Activated T-cell treated with anti-CD3 and anti-CD28 coated beads, Interleukin-2, amount 50 U/mL, for 1 hour (primary cell): Measurements from ENCODE around the gene FBXL19.

Experiments used
- DNase-seq: peaks from one replicate; pipeline ENCODE4 v3.0.0-alpha.2; 2020

Gene FBXL19

GRCh38 chr16:30895627-30896260, 27.6 kb upstream of the FBXL19 start:
- DNase-seq = no peak

DNA sequence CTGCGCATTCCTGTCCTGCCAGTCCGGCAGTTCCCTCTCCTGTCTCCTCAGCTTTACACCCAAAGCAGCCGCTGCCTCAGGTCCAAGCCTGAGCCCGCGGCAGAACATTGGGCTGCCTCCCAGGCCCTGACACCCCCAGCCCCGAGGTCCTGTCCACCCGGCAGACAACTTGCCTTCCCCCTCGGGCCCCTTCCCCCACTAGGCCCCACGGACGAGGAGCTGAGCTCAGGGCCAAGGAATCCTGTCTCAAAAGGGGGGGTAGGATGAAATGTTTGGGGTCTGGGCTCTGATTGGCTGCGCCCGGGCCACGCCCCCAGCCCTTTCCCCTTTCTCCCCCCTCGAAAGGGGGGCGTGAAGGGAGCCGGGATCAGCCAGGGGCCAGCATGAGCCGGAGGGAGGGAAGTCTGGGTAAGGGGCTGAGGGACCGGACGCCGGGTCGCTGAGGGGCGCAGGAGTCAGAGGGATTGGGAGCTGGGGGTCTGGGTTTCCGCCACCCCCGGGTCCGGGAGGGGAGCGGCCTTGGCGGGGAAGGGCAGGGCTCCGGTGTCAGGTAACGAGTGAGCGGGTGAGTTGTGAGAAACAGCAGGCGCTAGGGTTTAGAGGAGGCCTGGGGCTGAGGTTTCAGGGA, 27.0 kb upstream of the FBXL19 start, which contains the start of gene CTF1:
TSS of gene CTF1 (plus strand) at position 354 of the 628 bp plus-strand sequence. CDS start at position 384, 30 bp downstream.
- DNase-seq = no peak

- peak; percentile 79 for DNase-seq
Observed at GRCh38 chr16:30896889-30897733, 26.3 kb upstream of the FBXL19 start.

GRCh38 chr16:30899794-30900193, 23.6 kb upstream of the FBXL19 start:
- DNase-seq = no peak

DNA sequence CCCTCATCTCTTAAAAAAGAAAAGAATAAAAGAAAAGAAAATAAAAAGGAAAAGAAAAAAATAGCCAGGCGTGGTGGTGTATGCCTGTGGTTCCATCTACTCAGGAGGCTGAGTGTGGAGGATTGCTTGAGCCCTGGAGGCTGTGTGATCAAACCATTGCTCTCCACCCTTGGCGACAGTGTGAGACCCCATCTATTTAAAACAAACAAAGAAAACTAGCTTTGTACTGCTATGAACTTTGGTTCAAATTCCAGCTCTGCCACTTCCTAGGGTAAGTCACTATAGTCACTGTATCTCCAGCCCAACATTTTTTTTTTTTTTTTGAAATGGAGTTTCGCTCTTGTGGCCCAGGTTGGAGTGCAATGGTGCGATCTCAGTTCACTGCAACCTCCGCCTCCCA, 22.8 kb upstream of the FBXL19 start:
- no peak for DNase-seq

DNA sequence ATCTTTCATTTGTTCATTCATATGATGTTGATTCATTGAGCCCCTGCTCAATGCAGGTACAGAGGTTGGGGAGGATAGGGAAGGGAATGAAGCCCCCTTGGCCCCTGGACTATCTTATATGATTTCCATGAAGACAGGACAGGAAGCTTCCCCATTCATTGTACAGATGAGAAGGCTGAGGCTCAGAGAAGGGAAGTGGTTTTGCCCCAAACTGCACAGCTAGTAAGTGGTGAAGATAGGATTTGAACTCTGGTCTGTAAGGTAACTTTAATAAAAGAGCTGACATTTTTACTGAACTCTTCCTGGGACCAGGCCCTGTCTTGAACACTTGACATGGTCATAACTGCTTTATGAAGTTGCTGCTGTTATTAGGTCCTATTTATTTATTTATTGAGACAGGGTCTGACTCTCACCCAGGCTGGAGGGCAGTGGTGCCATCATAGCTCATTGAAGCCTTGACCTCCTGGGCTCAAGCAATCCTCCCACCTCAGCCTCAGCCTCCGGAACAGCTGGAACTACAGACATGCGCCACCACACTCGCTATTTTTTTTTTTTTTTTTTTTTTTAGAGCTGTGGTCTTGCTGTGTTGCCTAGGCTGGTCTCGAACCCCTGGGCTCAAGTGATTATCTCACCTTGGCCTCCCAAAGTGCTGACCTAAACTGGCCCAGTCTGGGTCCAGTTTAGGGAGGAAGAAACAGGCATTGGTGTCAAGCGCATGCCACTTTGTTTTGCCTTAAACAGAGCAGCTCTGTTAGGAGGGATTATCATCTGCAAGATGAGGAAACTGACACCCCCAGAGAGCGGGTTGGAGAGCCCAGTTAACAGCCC, 22.0 kb upstream of the FBXL19 start:
- DNase-seq = no peak

- peak; percentile 76 for DNase-seq
Observed at GRCh38 chr16:30902029-30902972, 21.1 kb upstream of the FBXL19 start.

- peak; percentile 33 for DNase-seq
Observed at GRCh38 chr16:30903002-30903401, 20.4 kb upstream of the FBXL19 start.

DNA sequence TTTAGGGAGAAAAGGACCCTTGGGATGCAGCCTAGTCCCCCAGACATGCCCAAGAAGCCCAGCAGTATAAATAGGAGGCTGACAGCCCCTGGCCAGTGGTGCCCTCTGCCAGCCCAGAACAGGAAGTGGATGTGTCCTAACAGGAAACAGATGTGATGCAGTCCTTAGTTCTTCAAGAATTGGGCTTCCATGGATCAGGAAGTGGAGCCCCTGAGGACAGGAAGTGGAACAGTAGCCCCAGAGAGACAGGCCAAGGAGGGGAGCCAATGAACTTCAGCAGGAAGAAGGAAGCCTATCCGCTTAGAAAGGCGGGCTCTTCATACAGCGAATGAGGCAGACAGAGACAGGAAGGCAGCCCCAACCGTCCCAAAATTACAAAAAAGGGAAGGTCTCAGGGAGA, 19.8 kb upstream of the FBXL19 start:
- DNase-seq = no peak

DNA sequence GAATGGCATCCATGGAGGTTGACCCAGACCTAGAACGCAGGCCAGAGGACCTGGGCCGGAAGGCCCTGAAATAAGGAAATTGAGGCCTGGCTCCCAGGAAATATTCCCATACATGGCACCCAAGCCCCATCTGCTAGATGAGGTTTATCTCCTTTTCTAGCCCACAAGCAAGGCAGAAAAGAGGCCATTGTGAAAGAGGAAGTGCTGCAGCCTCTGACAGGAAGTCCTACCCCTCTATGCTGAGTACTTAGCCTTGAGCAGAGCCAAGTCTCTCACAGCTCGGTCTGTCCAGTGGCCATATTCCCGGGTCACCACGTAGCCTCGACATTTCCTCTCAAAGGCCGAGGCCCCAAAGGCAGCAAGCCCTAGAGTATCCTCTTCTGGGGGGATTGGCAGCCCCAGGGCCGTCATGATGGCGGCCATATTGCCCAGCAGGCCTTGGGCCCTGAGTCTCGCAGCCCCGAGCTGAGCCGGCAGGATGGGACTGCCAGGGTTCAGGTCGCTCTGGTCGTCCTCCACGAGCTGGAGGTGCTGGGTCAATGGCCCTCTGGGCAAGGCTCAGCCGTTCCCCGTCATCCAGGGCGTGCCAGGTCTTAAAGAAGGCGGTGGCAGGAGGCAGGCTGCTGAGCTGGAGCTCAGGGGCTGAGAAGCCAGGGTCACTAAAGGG, 19.1 kb upstream of the FBXL19 start:
- DNase-seq = no peak

DNA sequence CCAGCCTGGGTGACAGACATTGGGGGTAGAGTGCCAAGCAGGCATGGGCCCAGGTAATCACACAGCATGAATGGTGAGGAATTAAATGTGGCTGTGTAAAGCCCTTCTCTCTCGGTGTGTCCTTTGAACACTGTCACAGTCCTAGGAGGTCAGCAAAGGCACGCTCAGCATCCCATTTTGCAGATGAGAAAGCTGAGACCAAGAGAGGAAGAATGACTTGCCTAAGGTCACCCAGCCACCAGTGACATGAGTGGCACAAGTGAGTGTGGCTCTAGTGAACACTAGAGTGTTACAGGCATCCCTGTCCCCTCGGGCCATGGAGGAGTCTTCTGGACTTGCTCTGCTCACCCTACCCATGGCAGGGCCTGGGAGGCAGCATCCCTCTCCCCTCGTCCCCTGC, 16.3 kb upstream of the FBXL19 start:
- DNase-seq = no peak

GRCh38 chr16:30910427-30911029, 12.8 kb upstream of the FBXL19 start:
- no peak for DNase-seq

- DNase-seq = no peak
Observed at GRCh38 chr16:30912794-30913412, 10.5 kb upstream of the FBXL19 start.

DNA sequence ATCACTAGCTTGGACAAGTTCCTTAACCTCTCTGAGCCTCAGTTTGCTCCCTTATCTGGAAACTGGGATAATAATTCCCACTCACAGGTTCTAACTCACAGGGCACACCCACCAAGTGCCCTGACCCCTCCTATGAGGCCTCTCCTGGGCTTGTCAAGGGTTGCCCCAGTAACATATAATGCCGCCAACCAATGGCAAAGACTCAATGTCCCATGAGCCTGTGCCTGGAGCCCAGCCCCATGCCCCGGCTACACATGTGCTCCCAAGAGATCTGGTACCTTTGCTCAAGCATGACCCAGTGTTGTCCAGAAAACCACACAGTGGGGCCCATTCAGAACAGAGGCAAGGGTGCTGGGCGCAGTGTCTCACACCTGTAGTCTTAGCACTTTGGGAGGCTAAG, 8.5 kb upstream of the FBXL19 start:
- no peak for DNase-seq

GRCh38 chr16:30918614-30919013, 4.8 kb upstream of the FBXL19 start:
- no peak for DNase-seq

DNA sequence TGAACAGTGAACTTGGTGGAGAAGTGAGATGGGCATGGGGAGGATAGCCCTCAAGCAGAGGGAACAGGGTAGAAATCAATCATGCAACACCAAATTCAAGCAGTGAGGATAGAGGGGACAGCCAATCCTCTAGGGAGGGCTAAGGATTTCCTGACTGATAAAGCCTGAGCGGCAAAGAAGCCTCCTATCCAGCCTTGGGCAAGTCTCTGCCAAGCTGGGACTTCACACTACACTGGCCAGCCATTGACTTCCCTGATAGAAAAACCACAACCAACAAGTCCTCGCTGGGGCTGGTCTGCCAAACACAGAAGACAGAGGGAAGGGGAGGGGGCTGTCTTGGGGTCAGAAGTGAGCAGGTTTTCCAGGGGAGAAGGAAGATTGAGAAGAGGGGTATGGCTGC, 2.5 kb upstream of the FBXL19 start:
- no peak for DNase-seq

DNA sequence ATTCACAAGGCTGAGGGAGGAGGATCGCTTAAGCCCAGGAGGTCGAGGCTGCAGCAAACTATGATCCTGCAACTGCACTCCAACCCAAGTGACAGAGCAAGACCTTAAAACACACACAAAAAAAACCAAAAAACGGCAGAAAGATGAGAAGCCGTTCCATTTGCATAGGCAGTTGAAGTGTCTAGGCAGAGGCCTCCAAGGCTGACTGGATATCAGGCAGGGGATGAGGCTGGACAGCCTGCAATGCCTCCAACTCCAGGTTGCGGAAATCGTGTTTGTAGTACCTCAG, 2.0 kb upstream of the FBXL19 start:
- DNase-seq = no peak

DNA sequence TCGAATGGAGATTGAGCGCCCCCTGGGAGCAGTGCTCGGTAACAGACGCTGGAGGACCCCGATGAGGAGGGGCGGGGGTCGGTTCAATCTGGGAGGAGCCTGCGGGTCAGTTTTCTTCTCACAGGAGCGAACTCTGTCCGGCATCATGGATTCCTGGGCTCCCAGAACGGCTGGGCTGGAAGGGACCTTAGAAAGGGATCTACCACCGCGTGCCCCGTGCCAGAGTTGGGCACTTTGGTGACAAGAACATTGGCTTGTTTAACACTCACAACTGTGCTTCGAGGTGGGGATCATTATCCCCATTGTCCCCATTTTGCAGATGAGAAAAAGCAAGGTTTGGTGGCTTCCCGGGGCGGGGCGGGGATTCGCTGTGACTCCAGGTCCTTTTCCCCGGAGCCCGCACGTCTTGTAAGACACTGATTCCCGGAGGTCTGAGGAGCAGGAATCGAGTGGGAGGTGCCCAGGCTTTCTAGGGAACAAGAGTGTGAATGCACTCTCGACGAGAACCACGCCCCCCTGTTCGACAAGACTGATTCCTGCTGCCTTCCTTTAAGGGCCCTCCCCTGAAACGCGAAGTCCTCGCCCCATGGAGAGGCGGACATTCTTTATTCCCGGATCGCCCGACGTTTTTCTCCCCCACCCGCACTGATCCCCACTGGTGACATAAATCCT, 1.5 kb upstream of the FBXL19 start:
- peak; percentile 88 for DNase-seq

DNA sequence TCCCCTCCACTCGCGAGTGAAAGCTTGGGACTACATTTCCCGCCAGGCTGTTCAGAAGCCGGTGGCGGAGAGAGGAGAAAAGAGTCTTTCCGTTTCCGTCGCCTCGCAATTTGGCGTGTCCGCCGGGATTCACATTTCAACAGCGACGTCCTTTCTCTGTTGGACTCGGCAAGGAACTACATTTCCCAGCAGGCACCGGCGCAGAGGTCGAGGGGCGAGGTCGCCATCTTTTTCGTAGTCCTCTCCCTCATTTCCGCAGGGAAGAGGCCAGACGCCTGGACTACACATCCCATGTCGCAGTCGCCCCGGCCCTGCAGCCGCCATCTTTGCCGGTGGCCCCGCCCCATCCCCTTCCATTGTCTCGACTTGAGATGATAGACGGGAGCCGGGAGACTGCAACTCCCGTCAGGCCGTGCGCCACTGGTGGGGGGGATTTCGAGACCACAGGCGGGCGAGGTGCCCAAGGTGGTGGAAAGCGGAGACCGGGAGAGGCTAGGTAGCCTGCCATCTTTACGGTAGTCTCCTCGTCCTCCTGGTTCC, 882 bp upstream of the FBXL19 start:
- DNase-seq = peak; percentile 98
